GM12878 (cell line): Measurements from ENCODE around the gene EPHB2. TPM values are rescaled to one million over a fixed set of nuclear protein-coding genes. Genes with fewer than 3 reads are reported as not detected.

Experiments used
- ATAC-seq: fragments of 200-7000 bp; cut with Tn5 transposase; 3 replicates; pipeline ENCODE4 v1.9.1; 2020; ENCODE audit warnings: mild to moderate bottlenecking, moderate library complexity
- BruUV-seq: library from RNA; stranded (reverse); fragments of 400-500 nt; replicated peaks from 2 replicates; lab custom pipeline; 2021; lab: Mats Ljungman, UMichigan
- CTCF ChIA-PET: fragments of 300-600 bp; sonication (Branson Sonifier 250); formaldehyde crosslinking; extraction: SDS; loops from one replicate; lab custom pipeline; 2021; ENCODE audit warnings: inconsistent platforms; lab: Yijun Ruan, JAX
- POLR2A ChIA-PET: fragments of 350-600 bp; formaldehyde crosslinking; extraction: SDS; loops from one replicate; lab custom pipeline; 2021; ENCODE audit warnings: inconsistent platforms; lab: Charles Lee
- RAD21 ChIA-PET: fragments of 300-600 bp; sonication (Branson Sonifier 250); formaldehyde crosslinking; loops from one replicate; lab custom pipeline; 2023; ENCODE audit warnings: antibody characterized with exemption; ENCODE audit not compliant: unreplicated experiment; lab: Charles Lee
- SMC1A ChIA-PET: fragments of 300-600 bp; sonication (Branson Sonifier 250); formaldehyde crosslinking; loops from one replicate; lab custom pipeline; 2023; ENCODE audit not compliant: unreplicated experiment, uncharacterized antibody; lab: Charles Lee
- DNase-seq: peaks from one replicate; pipeline ENCODE4 v3.0.0-alpha.2; 2011; ENCODE audit warnings: low read depth, low spot score
- FAIRE-seq: peaks from 3 replicates; lab custom pipeline; 2011; peaks lifted over from hg19 to GRCh38; lab: Jason Lieb, UNC
- H2AFZ ChIP-seq: 2 replicates; pipeline ENCODE4 v1.6.0; 2011; ENCODE audit warnings: low read depth, low read length, control low read depth; ENCODE audit not compliant: control insufficient read depth
- H3K27ac ChIP-seq: 2 replicates; pipeline ENCODE4 v1.5.1; 2011; ENCODE audit warnings: control low read depth; ENCODE audit not compliant: control insufficient read depth, insufficient read depth
- H3K27me3 ChIP-seq, 2 experiments: replicated peaks in 1 of 2; 2 replicates each; pipeline versions ENCODE4 v1.6.0 to v1.6.1; 2011; ENCODE audit warnings: low read length in 1 of 2; ENCODE audit not compliant: control insufficient read depth in 2 of 2, insufficient read depth in 2 of 2
- H3K36me3 ChIP-seq, 2 experiments: 2 replicates each; pipeline ENCODE4 v1.5.1; 2011; ENCODE audit warnings: low read length in 1 of 2; ENCODE audit not compliant: control insufficient read depth in 2 of 2, insufficient read depth in 2 of 2
- H3K4me1 ChIP-seq: 2 replicates; pipeline ENCODE4 v1.6.1; 2011; ENCODE audit warnings: mild to moderate bottlenecking, low read length, moderate library complexity, mixed read lengths; ENCODE audit not compliant: control insufficient read depth, insufficient read depth
- H3K4me2 ChIP-seq: 2 replicates; pipeline ENCODE4 v1.6.0; 2011; ENCODE audit warnings: control low read depth; ENCODE audit not compliant: control insufficient read depth, insufficient read depth
- H3K4me3 ChIP-seq: fragments of 200-600 bp; sonication (generic); 2 replicates; pipeline ENCODE4 v1.5.1; 2016
- H3K79me2 ChIP-seq: 2 replicates; pipeline ENCODE4 v1.6.0; 2011; ENCODE audit warnings: low read length; ENCODE audit not compliant: control insufficient read depth, insufficient read depth
- H3K9ac ChIP-seq: 2 replicates; pipeline ENCODE4 v1.8.0; 2011; ENCODE audit warnings: low read length, control low read depth, mixed read lengths; ENCODE audit not compliant: control insufficient read depth, insufficient read depth
- H3K9me3 ChIP-seq: replicated peaks from 3 replicates; pipeline ENCODE4 v1.5.1; 2011; ENCODE audit warnings: mild to moderate bottlenecking, low read length; ENCODE audit not compliant: control insufficient read depth, insufficient read depth
- H4K20me1 ChIP-seq: 2 replicates; pipeline ENCODE4 v1.6.0; 2011; ENCODE audit not compliant: control insufficient read depth, insufficient read depth
- BHLHE40 ChIP-seq, 2 experiments: fragments of 450-650 bp in 1 of 2; IDR thresholded peaks; 2 replicates each; pipeline ENCODE4 v1.6.1; 2011 to 2017; ENCODE audit warnings: low read depth in 2 of 2, borderline replicate concordance in 1 of 2, improper control_type of control experiment in 1 of 2, low read length in 1 of 2, mild to moderate bottlenecking in 1 of 2
- ETV6 ChIP-seq, 2 experiments: fragments of 450-650 bp in 1 of 2; IDR thresholded peaks in 1 of 2; conservative IDR thresholded peaks in 1 of 2; 2 replicates each; pipeline ENCODE4 v1.6.1; 2014; ENCODE audit warnings: antibody characterized with exemption in 1 of 2, borderline replicate concordance in 1 of 2, low read depth in 1 of 2, mild to moderate bottlenecking in 1 of 2, moderate library complexity in 1 of 2
- HDAC2 ChIP-seq: fragments of 200-600 bp; sonication (generic); IDR thresholded peaks from 2 replicates; pipeline ENCODE4 v1.6.1; 2017
- JUNB ChIP-seq: IDR thresholded peaks from 2 replicates; pipeline ENCODE4 v1.6.1; 2016; ENCODE audit warnings: antibody characterized with exemption, mild to moderate bottlenecking
- MEF2B ChIP-seq: fragments of 450-650 bp; IDR thresholded peaks from 2 replicates; pipeline ENCODE4 v1.6.1; 2018; ENCODE audit warnings: mild to moderate bottlenecking, moderate library complexity; ENCODE audit not compliant: partially characterized antibody, poor library complexity, severe bottlenecking
- SUPT20H ChIP-seq: IDR thresholded peaks from 2 replicates; pipeline ENCODE4 v1.6.1; 2011; ENCODE audit warnings: low read depth, mild to moderate bottlenecking, low read length, moderate library complexity, borderline replicate concordance; ENCODE audit not compliant: control insufficient read depth
- TARDBP ChIP-seq: IDR thresholded peaks from 2 replicates; pipeline ENCODE4 v1.6.1; 2016; ENCODE audit warnings: borderline replicate concordance
- TCF12 ChIP-seq: IDR thresholded peaks from 2 replicates; pipeline ENCODE4 v1.6.1; 2011; ENCODE audit warnings: low read depth, mild to moderate bottlenecking, low read length
- YBX1 ChIP-seq: fragments of 450-650 bp; IDR thresholded peaks from 2 replicates; pipeline ENCODE4 v1.6.1; 2016; ENCODE audit warnings: antibody characterized with exemption
- ZNF217 ChIP-seq: fragments of 450-650 bp; IDR thresholded peaks from 2 replicates; pipeline ENCODE4 v1.6.1; 2017; ENCODE audit warnings: antibody characterized with exemption, mild to moderate bottlenecking
- WGBS: methylation state at CpG from one replicate; pipeline ENCODE4 v1.1.6; 2016; ENCODE audit warnings: low lambda C conversion rate; ENCODE audit not compliant: insufficient replicate concordance, insufficient coverage; ENCODE audit errors: missing lambda C conversion rate; 5-methylcytosine and 5-hydroxymethylcytosine counted together
- in situ Hi-C: fragments of 300-500 bp; cut with MboI; formaldehyde crosslinking; loops from 9 replicates; pipeline ENCODE4 v1.14.3; 2018; ENCODE audit warnings: mixed read lengths
- intact Hi-C: fragments of 100-400 bp; cut with micrococcal nuclease; formaldehyde crosslinking; loops from one replicate; pipeline ENCODE4 v1.14.2; 2022; ENCODE audit not compliant: unreplicated experiment
- polyA plus RNA-seq, 11 experiments: library from polyadenylated mRNA; depleted of rRNA in 4 of 11; unstranded in 6 of 11; stranded (reverse) in 5 of 11; fragments of >200 nt; fragmentation: Nextera tagmentation in 4 of 11; fragmentation: Illumina TruSeq in 1 of 11; extraction: Ambion mirVana in 4 of 11; extraction: Trizol in 1 of 11; gene quantifications; 1 replicate in 1 of 11; 2 replicates in 10 of 11; pipeline versions ENCODE4 v1.2.1 to v1.2.3, GENCODE V29; 2011 to 2016; ENCODE audit warnings: inconsistent platforms in 2 of 11, missing spikeins in 2 of 11, low read depth in 1 of 11
- total RNA-seq, 4 experiments: library from RNA; depleted of rRNA in 3 of 4; stranded (reverse); fragments of >200 nt in 3 of 4; fragmentation: Illumina TruSeq in 1 of 4; extraction: Trizol in 1 of 4; gene quantifications; 2 replicates each; pipeline versions ENCODE4 v1.2.1 to v1.2.3, GENCODE V29; 2013 to 2021
- TF ChIP-seq, protein P1 (sequence below): IDR thresholded peaks from 2 replicates; pipeline ENCODE4 v1.6.1; 2012; ENCODE audit warnings: low read depth, low read length, improper control_type of control experiment
- TF ChIP-seq, protein P2 (sequence below): IDR thresholded peaks from 2 replicates; pipeline ENCODE4 v1.6.1; 2012; ENCODE audit warnings: low read depth, low read length, improper control_type of control experiment
- TF ChIP-seq, protein P3 (sequence below): IDR thresholded peaks from 2 replicates; pipeline ENCODE4 v1.6.1; 2011; ENCODE audit warnings: mild to moderate bottlenecking, low read depth, low read length, moderate library complexity; ENCODE audit not compliant: insufficient replicate concordance
- TF ChIP-seq, protein P4 (sequence below): fragments of 450-650 bp; IDR thresholded peaks from 2 replicates; pipeline ENCODE4 v1.6.1; 2017; ENCODE audit warnings: mild to moderate bottlenecking
- TF ChIP-seq, protein P5 (sequence below): IDR thresholded peaks from 2 replicates; pipeline ENCODE4 v1.6.1; 2012; ENCODE audit warnings: mild to moderate bottlenecking, low read depth, low read length

EPHB2 gene
- total and polyA plus RNA-seq, 10 of the 15 experiments (the other 5 are each of a cell fraction or from before 2014, with no cell fraction given): 0.13 to 3.3 (median 0.92) TPM

DNA sequence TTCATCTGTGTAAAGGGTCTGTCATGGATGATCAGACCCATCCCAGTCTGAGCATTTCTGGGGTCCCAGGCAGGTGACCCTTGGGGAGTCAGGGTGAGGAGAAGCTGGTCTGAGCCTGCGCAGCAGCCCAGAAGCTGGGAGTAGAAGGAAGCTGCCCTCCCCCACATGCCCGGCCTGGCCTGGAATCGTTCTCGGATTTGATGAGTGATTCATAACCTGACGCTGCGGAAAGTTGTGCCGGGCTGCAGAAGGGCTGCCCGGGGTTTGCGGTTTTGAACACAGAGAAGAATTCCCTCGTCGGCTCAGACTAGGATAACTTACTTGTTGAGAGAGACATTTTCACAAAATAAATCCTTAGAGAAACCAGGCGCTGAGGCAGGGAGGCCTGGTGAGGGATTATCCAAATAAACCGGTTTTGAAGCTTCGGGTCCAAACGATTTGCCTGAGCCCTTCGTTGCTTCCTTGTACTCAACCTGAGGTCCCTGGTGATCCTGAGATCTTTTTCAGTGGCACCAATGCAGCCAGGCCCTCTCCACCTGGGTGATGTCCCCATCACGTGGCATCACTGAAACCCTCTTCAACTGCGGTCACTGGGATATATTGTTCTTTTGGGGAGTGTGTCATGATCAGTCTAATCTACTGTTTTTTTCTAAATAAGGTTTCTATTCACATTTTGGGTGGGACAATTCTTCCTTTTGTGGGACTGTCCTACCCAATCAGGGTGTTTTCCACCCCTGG lies 29.2 kb downstream of the EPHB2 start:
- H3K79me2 ChIP-seq: no peaks in the 10 kb centered on the region
- no peak overlapping the region for H3K9ac ChIP-seq
- no peak overlapping the region for H3K4me3 ChIP-seq
- FAIRE-seq (no peak), ATAC-seq (no peak), DNase-seq (no peak)
- H4K20me1 ChIP-seq: no peaks in the 10 kb centered on the region
- ChIA-PET SMC1A (no interaction called here), CTCF (no interaction called here), RAD21 (no interaction called here), POLR2A (no interaction called here)
- intact Hi-C loops: no loop called here
- no peak overlapping the region for H2AFZ ChIP-seq
- in situ Hi-C loops: no loop called here
- no peaks in the 10 kb centered on the region; a peak in 1 of 4 replicates for H3K27me3 ChIP-seq
- H3K27ac ChIP-seq: no peak overlapping the region
- 36% methylated on average over 18 of the region's 18 CpGs for WGBS
- H3K9me3 ChIP-seq: no peaks in the 10 kb centered on the region
- BruUV-seq: no TSS peak
- H3K36me3 ChIP-seq: no peaks in the 10 kb centered on the region
- no peaks in the 10 kb centered on the region; the same call in 1 of the 2 replicates for H3K4me1 ChIP-seq
- no peak overlapping the region for H3K4me2 ChIP-seq
- no peak for TF ChIP-seq ETV6 (conservative IDR thresholded peaks at IDR 0.05 in 1 of 2, IDR thresholded peaks at IDR 0.05 in 1 of 2; ENCODE audit: borderline replicate concordance in 1 of 2, low read depth in 1 of 2)
- TF ChIP-seq HDAC2: no peak
- TF ChIP-seq TARDBP: no peak
- TF ChIP-seq BHLHE40 (IDR thresholded peaks at IDR 0.05; ENCODE audit: borderline replicate concordance in 1 of 2, low read depth in 2 of 2, low read length in 1 of 2): no peak
- TF ChIP-seq, protein P1, sequence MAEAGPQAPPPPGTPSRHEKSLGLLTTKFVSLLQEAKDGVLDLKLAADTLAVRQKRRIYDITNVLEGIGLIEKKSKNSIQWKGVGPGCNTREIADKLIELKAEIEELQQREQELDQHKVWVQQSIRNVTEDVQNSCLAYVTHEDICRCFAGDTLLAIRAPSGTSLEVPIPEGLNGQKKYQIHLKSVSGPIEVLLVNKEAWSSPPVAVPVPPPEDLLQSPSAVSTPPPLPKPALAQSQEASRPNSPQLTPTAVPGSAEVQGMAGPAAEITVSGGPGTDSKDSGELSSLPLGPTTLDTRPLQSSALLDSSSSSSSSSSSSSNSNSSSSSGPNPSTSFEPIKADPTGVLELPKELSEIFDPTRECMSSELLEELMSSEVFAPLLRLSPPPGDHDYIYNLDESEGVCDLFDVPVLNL: no peak
- TF ChIP-seq, protein P2, sequence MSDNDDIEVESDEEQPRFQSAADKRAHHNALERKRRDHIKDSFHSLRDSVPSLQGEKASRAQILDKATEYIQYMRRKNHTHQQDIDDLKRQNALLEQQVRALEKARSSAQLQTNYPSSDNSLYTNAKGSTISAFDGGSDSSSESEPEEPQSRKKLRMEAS: no peak
- TF ChIP-seq, protein P3, sequence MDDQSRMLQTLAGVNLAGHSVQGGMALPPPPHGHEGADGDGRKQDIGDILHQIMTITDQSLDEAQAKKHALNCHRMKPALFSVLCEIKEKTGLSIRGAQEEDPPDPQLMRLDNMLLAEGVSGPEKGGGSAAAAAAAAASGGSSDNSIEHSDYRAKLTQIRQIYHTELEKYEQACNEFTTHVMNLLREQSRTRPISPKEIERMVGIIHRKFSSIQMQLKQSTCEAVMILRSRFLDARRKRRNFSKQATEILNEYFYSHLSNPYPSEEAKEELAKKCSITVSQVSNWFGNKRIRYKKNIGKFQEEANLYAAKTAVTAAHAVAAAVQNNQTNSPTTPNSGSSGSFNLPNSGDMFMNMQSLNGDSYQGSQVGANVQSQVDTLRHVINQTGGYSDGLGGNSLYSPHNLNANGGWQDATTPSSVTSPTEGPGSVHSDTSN: no peak
- TF ChIP-seq ZNF217: no peak
- TF ChIP-seq MEF2B: no peak
- TF ChIP-seq SUPT20H: no peak
- TF ChIP-seq YBX1: no peak
- TF ChIP-seq, protein P4, sequence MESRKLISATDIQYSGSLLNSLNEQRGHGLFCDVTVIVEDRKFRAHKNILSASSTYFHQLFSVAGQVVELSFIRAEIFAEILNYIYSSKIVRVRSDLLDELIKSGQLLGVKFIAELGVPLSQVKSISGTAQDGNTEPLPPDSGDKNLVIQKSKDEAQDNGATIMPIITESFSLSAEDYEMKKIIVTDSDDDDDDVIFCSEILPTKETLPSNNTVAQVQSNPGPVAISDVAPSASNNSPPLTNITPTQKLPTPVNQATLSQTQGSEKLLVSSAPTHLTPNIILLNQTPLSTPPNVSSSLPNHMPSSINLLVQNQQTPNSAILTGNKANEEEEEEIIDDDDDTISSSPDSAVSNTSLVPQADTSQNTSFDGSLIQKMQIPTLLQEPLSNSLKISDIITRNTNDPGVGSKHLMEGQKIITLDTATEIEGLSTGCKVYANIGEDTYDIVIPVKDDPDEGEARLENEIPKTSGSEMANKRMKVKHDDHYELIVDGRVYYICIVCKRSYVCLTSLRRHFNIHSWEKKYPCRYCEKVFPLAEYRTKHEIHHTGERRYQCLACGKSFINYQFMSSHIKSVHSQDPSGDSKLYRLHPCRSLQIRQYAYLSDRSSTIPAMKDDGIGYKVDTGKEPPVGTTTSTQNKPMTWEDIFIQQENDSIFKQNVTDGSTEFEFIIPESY: no peak
- TF ChIP-seq TCF12: no peak
- TF ChIP-seq, protein P5, sequence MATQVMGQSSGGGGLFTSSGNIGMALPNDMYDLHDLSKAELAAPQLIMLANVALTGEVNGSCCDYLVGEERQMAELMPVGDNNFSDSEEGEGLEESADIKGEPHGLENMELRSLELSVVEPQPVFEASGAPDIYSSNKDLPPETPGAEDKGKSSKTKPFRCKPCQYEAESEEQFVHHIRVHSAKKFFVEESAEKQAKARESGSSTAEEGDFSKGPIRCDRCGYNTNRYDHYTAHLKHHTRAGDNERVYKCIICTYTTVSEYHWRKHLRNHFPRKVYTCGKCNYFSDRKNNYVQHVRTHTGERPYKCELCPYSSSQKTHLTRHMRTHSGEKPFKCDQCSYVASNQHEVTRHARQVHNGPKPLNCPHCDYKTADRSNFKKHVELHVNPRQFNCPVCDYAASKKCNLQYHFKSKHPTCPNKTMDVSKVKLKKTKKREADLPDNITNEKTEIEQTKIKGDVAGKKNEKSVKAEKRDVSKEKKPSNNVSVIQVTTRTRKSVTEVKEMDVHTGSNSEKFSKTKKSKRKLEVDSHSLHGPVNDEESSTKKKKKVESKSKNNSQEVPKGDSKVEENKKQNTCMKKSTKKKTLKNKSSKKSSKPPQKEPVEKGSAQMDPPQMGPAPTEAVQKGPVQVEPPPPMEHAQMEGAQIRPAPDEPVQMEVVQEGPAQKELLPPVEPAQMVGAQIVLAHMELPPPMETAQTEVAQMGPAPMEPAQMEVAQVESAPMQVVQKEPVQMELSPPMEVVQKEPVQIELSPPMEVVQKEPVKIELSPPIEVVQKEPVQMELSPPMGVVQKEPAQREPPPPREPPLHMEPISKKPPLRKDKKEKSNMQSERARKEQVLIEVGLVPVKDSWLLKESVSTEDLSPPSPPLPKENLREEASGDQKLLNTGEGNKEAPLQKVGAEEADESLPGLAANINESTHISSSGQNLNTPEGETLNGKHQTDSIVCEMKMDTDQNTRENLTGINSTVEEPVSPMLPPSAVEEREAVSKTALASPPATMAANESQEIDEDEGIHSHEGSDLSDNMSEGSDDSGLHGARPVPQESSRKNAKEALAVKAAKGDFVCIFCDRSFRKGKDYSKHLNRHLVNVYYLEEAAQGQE: no peak
- no peak for TF ChIP-seq JUNB
